ENCODE results near the gene C22orf15. TPM values are rescaled to one million over a fixed set of nuclear protein-coding genes. Genes with fewer than 3 reads are reported as not detected.

C22orf15 gene
- total and polyA plus RNA-seq, 4 donors = 0.03 to 0.17 (median 0.12) TPM

GRCh38 chr22:23801238-23801821 lies 38.5 kb downstream of the C22orf15 start:
- H3K9me3 ChIP-seq (ENCODE audit: control insufficient read depth in 4 of 4, low read length in 3 of 4) = no peaks in the 10 kb centered on the region
- H3K27me3 ChIP-seq (ENCODE audit: control insufficient read depth in 4 of 4, insufficient read depth in 4 of 4, low read length in 3 of 4) = no peaks in the 10 kb centered on the region
- no peak for TF ChIP-seq FOXA1 (IDR thresholded peaks at IDR 0.05)
- TF ChIP-seq REST (IDR thresholded peaks at IDR 0.05) = no peak
- TF ChIP-seq CTCF (IDR thresholded peaks at IDR 0.05; ENCODE audit: low read depth, low read length, missing input control) = no peak
- TF ChIP-seq GABPA (IDR thresholded peaks at IDR 0.05 in 1 of 2, conservative IDR thresholded peaks at IDR 0.05 in 1 of 2) = no peak
- no peak for TF ChIP-seq NR2F2 (IDR thresholded peaks at IDR 0.05)
- no peak for TF ChIP-seq HNF4A (conservative IDR thresholded peaks at IDR 0.05)
- no peak for TF ChIP-seq SP1 (IDR thresholded peaks at IDR 0.05)
- no peak for TF ChIP-seq HNF4G (IDR thresholded peaks at IDR 0.05)
- no peak for TF ChIP-seq RAD21 (IDR thresholded peaks at IDR 0.05)
- TF ChIP-seq RXRA (IDR thresholded peaks at IDR 0.05) = no peak
- TF ChIP-seq MAX (IDR thresholded peaks at IDR 0.05) = no peak
- no peak for TF ChIP-seq JUND (IDR thresholded peaks at IDR 0.05)
- TF ChIP-seq ZBTB33 (IDR thresholded peaks at IDR 0.05) = no peak
- TF ChIP-seq EGR1 (IDR thresholded peaks at IDR 0.05; ENCODE audit: low read depth in 2 of 2) = no peak
- no peak for TF ChIP-seq YY1 (IDR thresholded peaks at IDR 0.05)
- no peak for TF ChIP-seq TAF1 (conservative IDR thresholded peaks at IDR 0.05)
- TF ChIP-seq FOXA2 (IDR thresholded peaks at IDR 0.05) = no peak
- TF ChIP-seq ATF3 (IDR thresholded peaks at IDR 0.05) = no peak
- no peak overlapping the region for H3K4me3 ChIP-seq (ENCODE audit: low read depth in 1 of 3, low read length in 3 of 3)
- H3K4me1 ChIP-seq (ENCODE audit: control insufficient read depth in 4 of 4, insufficient read depth in 4 of 4, low read length in 3 of 4) = peaks cover 3 to 12% (median 9%) of the 10 kb centered on the region in 4 donors
- WGBS = 96% methylated on average over 11 of the region's 11 CpGs
- no peak overlapping the region for H3K27ac ChIP-seq (ENCODE audit: low read depth in 1 of 2, low read length in 2 of 2)
- peaks cover 8 to 59% (median 31%) of the 10 kb centered on the region in 4 donors for H3K36me3 ChIP-seq (ENCODE audit: control insufficient read depth in 4 of 4, insufficient read depth in 3 of 4, low read depth in 1 of 4, low read length in 3 of 4)
- DNase-seq (ENCODE audit: low spot score) = no peak
- no peak overlapping the region for H3K9ac ChIP-seq (ENCODE audit: low read depth in 1 of 2, low read length in 2 of 2)
